HG02642 (cell line): ENCODE results near the gene MEF2C.
"Not testable (repeated sequence)": the region's sequence is repeated elsewhere in the genome, so short reads cannot be mapped to it uniquely, and the experiment has no call there.

Experiments used
- ATAC-seq: cut with Tn5 transposase; IDR thresholded peaks from one replicate; pipeline ENCODE4 v1.9.1; 2021; ENCODE audit warnings: mild to moderate bottlenecking; ENCODE audit not compliant: unreplicated experiment, poor library complexity

MEF2C gene

DNA sequence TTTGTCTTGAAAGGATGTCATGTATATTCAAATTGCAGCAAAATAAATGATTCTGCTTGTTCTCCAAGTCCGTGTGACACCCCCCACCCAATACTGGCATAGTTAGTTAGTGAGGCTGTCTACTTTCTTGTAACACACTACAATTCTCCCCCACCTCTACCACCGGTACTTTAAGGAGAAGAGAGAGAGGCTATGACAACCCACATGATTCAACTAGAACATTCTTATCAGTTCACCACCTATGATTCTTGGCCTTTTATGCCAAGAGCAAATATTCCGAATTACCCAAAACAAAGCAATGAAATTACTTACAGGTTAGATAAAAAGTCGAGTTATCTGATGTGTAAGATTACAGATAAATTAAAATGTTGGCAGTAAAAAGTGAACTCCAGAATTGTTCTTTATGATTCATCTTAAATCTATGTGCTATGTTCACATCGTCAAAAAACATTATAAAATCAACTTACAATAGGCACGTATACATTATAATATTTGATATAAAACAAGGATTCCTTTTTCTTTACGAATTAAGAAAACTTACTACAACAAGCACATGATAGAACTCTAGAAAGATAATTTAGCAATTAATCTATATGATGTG is 14.4 kb downstream of the MEF2C start:
- ATAC-seq = no peak

DNA sequence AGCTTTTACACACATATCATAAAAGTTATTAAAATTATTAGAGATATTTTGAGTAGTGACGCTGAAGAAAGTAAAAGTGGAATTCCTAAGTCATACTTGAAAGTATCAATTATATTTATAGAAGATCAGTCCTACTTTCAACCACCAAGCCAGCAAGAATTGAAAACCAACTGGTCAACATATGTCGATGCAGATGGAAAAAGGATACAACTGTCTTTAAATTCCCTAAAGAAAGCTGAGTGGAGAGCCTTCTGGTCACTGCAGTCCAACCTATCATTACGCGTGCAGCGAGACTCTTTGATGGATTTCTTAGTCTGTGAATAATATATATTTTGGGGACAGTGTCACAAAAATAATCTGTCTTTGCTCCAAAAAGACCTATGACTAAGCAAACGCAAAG is 15.3 kb downstream of the MEF2C start:
- no peak for ATAC-seq

- ATAC-seq = no peak
Measured at GRCh38 chr5:88863523-88863922, 19.5 kb downstream of the MEF2C start.

DNA sequence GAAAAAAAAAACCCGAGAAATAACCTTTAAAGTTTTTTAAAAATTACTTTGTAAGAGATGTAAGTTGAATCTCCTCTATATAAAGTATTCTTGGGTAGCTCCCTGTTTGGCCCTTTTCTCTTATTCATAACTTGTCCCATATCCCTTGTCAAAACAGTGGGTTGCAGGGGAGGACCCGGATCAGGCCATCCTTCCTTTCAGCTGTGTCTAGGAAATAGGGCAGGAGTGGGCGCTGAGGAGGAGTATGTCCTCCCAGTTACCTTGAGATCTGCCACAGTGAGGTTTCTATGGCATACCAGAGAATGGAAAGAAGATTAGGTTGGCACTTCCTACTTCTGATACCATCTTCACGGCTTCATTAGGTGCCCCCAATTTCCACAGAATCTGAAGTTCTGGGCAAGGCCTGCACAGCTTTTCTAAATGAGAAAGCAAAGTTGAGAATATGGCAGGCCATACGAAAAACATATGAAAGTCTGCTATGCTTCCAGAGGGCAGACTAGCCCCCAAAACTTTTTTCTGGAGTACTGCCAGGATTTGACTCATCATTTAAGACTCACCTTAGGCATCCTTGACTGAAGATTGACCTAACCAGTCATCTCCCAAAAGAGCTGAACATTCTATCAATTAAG is 20.3 kb downstream of the MEF2C start:
- no peak for ATAC-seq

GRCh38 chr5:88861231-88861630 is 21.8 kb downstream of the MEF2C start:
- no peak for ATAC-seq

GRCh38 chr5:88860501-88860900 is 22.5 kb downstream of the MEF2C start:
- ATAC-seq = no peak

DNA sequence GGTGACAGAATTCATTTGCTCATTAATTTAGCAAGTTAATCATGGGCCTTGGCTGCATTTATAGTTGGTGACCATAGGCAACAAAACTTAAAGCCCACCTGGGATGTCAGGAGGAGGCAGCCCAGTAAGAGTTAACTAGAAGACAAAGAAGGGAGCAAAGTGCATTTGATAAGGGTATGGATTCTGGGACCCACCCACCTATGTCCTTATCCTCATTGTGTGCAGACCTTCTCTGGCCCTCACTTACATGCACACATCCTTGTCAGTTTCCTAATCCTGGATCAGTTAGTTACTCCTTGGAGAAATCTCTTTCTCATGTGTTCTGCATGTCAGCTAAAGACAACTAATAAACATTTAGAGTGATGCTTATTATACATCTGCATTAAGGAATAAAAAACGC is 24.6 kb downstream of the MEF2C start:
- ATAC-seq = no peak

GRCh38 chr5:88856381-88856780 is 26.6 kb downstream of the MEF2C start:
- not testable (repeated sequence) for ATAC-seq

GRCh38 chr5:88854769-88855168 is 28.2 kb downstream of the MEF2C start:
- ATAC-seq = peak; percentile 49

DNA sequence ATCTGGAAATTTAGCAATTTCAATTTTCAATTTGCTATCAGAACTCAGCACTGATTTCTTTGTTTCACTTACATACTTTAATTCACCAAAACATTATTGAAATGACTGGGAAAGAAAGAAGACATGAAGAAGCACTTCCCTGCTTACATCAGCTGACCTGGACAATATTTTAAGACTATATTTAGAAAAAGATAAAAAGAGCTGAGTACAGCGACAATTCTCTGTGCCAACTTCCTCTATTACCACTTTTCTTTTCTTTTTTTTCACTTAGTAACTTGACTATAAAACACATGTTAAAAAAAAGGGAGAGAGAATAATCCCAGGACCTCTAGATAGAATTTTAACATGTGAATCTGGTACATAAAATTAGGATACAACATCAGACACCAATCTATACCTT is 35.6 kb downstream of the MEF2C start:
- no peak for ATAC-seq

- no peak for ATAC-seq
Measured at GRCh38 chr5:88846434-88846833, 36.5 kb downstream of the MEF2C start.

DNA sequence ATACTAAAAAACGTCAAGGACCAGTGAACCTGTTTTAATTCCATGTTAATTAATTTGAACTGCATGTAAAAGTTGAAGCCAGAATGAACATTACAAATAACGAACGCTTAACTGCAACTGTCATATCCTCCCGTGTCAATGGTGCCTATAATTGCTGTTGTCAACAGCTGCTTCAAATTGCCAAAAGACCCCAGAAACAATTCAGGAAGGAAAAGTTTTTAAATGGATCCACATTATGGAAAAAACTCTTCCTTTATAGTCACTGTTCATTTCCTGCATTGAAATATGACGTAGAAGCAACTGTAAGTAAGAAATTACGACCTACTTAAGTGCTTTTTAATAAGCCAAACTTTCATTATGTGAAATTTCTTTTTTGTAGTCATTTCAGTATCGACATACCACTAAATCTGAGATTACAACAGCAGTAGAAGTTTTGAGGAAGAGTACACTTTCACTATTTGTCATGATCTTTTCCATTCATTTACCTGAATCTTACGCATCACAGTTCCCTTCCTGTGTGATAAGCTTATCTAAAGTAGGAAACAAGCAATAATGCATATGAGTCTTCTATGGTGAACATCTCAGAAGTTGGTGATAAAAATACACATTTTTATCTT is 37.8 kb downstream of the MEF2C start:
- ATAC-seq = peak; percentile 92

DNA sequence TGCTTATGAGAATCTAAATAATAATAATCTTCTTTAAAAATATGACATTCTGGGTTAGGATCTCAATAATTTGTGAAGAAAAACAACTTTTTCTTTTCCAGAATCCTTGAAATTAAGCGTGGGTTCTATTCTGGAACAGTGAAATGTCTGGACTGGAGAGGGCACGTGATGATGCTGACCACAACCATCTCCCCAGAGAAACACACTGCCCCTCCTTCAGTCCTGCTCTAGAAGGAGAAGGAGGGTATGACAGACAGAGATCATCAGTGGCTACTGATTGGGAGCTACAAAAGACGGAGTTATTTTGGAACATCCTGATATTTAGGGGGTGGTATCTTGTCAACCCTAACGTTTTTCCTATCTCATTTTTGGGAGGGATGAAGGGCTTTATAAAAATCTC is 40.2 kb downstream of the MEF2C start:
- ATAC-seq = no peak

DNA sequence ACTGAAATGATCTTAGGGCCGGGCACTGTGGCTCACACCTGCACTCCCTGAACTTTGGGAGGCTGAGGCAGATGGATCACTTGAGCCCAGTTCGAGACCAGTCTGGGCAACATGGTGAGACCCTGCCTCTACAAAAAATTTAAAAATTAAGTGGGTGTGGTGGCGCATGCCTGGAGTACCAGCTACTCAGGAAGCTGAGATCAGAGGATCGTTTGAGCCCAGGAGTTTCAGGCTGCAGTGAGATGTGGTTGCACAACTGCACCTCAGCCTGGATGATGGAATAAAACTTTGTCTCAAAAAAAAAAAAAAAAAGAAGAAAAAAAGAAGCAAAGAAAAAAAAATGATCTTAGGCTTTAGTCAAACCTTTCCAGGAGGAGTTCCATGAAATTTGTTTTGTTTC is 41.8 kb downstream of the MEF2C start:
- no peak for ATAC-seq

GRCh38 chr5:88840495-88840894 is 42.5 kb downstream of the MEF2C start:
- ATAC-seq = no peak

- no peak for ATAC-seq
Measured at GRCh38 chr5:88839238-88839637, 43.7 kb downstream of the MEF2C start.

GRCh38 chr5:88838500-88838899 is 44.5 kb downstream of the MEF2C start:
- no peak for ATAC-seq

DNA sequence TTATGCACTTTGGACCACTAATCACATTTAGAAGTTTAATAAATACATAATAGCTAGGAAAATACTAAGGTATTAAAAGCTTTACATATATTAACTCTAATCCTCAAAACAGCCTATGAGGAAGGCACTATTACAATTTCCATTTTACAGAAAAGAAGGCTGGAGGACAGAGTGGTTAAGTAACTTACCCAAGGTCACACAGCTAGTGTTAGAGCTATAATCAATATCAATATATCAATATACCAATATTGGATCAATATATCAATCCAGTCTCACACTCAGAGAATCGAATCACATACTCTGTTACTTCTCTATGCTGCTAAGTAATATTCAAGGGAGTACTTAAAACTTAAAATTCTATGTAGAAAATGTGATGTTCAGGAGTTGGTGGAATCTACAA is 45.2 kb downstream of the MEF2C start:
- ATAC-seq = no peak

GRCh38 chr5:88837222-88837621 is 45.8 kb downstream of the MEF2C start:
- no peak for ATAC-seq

DNA sequence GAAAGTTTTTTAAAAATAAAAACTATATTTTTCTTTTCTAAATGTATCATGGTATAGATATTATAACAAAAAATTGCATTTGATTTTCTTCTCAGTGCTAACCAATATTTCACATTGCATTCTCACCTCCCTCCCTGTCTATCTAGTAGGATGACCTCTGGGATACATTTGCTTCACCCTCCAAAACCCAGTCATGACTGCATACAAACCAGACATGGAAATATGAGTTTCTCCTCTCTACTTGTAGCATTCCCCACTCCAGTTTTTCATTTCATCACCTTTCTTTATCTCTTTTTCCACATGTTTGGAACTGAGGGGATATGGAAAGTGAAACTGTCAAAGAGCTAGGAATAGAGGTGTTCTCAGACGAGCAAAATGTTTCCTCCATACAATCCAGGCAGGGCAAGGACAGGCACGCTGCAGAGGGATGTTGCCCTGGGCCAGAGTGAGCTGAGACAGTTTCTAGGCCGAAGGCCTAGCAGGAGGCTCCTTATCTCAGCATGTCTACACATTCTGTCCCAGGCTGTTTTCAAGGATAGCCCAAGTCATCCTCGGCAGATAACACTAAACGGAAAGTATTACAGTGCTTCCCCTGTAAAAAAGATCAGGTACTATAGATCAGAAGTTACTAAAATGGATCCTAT is 46.7 kb downstream of the MEF2C start:
- no peak for ATAC-seq

DNA sequence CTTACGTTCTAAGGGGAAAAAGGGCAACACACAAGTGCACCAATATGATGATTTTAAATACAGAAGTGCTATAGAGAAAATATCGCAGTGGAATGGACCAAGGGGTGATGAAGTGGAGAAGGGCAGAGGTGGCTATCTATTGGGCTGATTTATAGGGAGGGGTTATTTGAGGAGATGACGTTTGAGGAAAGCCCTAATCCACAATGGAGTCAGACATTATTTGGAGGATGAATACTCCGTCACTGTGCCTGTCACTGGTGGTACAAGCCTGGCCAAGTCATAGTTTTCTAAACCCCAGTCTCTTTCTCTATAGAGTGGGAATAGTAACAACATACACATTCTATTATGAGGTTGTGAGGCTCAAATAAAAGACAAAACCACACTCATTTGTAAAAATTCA is 48.5 kb downstream of the MEF2C start:
- no peak for ATAC-seq

- no peak for ATAC-seq
Measured at GRCh38 chr5:88834131-88834462, 48.9 kb downstream of the MEF2C start.
